Chondrocyte (in vitro differentiated cells): ENCODE data around the gene NUB1. TPM values are rescaled to one million over a fixed set of nuclear protein-coding genes. Genes with fewer than 3 reads are reported as not detected.

Experiments used
- DNase-seq: peaks from one replicate; pipeline ENCODE4 v3.0.0; 2021; ENCODE audit warnings: mixed read lengths, low spot score
- H3K27ac Mint-ChIP-seq: one replicate; pipeline ENCODE4 v1.8.0; 2021; ENCODE audit warnings: mild to moderate bottlenecking, moderate library complexity, mixed read lengths; ENCODE audit not compliant: unreplicated experiment
- H3K27me3 Mint-ChIP-seq: 2 replicates; pipeline ENCODE4 v1.8.0; 2021; ENCODE audit warnings: low read depth, mixed read lengths
- H3K36me3 Mint-ChIP-seq: 2 replicates; pipeline ENCODE4 v1.8.0; 2021; ENCODE audit warnings: low read depth, mixed read lengths
- H3K4me1 Mint-ChIP-seq: 2 replicates; pipeline ENCODE4 v1.8.0; 2021; ENCODE audit warnings: low read depth, mild to moderate bottlenecking, mixed read lengths
- H3K4me3 Mint-ChIP-seq: one replicate; pipeline ENCODE4 v1.8.0; 2021; ENCODE audit warnings: mild to moderate bottlenecking, moderate library complexity, mixed read lengths; ENCODE audit not compliant: unreplicated experiment
- H3K9me3 Mint-ChIP-seq: 2 replicates; pipeline ENCODE4 v1.8.0; 2021; ENCODE audit warnings: low read depth, mixed read lengths
- CTCF ChIP-seq: fragments of 200-600 bp; sonication (generic); IDR thresholded peaks from 2 replicates; pipeline ENCODE4 v1.5.0; 2021; ENCODE audit warnings: antibody characterized with exemption, mild to moderate bottlenecking, moderate library complexity
- total RNA-seq: library from RNA; stranded (reverse); gene quantifications from 3 replicates; pipeline ENCODE4 v1.2.1, GENCODE V29; 2021

The NUB1 gene
- total RNA-seq, 1 donor from 2014 or later = 50.3 TPM

GRCh38 chr7:151310578-151310977 is 31.0 kb upstream of the NUB1 start:
- Mint-ChIP-seq H3K27ac (no peak overlapping the region), H3K9me3 (peaks cover 2% of the 10 kb centered on the region), H3K27me3 (peaks cover 3% of the 10 kb centered on the region), H3K4me3 (no peak overlapping the region), H3K36me3 (no peaks in the 10 kb centered on the region), H3K4me1 (peaks cover 6% of the 10 kb centered on the region)
- DNase-seq = no peak
- TF ChIP-seq CTCF = peak; percentile 77

GRCh38 chr7:151311294-151311864 is 30.2 kb upstream of the NUB1 start:
- Mint-ChIP-seq H3K36me3 (no peaks in the 10 kb centered on the region), H3K27ac (no peak overlapping the region), H3K4me1 (peaks cover 6% of the 10 kb centered on the region), H3K9me3 (peaks cover 2% of the 10 kb centered on the region), H3K27me3 (peaks cover 3% of the 10 kb centered on the region), H3K4me3 (no peak overlapping the region)
- no peak for DNase-seq
- peak; percentile 40 for TF ChIP-seq CTCF

- H3K27ac Mint-ChIP-seq = no peak overlapping the region
- peaks cover 6% of the 10 kb centered on the region for H3K4me1 Mint-ChIP-seq
- H3K9me3 Mint-ChIP-seq = peaks cover 2% of the 10 kb centered on the region
- peaks cover 7% of the 10 kb centered on the region for H3K27me3 Mint-ChIP-seq
- no peak for TF ChIP-seq CTCF
- no peak overlapping the region for H3K4me3 Mint-ChIP-seq
- DNase-seq = no peak
- no peaks in the 10 kb centered on the region for H3K36me3 Mint-ChIP-seq
Measured at GRCh38 chr7:151312356-151312755, 29.3 kb upstream of the NUB1 start.

GRCh38 chr7:151312831-151313809 is 28.5 kb upstream of the NUB1 start:
- Mint-ChIP-seq H3K27ac (no peak overlapping the region), H3K4me1 (peaks cover 6% of the 10 kb centered on the region), H3K9me3 (peaks cover 2% of the 10 kb centered on the region), H3K27me3 (peaks cover 8% of the 10 kb centered on the region), H3K36me3 (no peaks in the 10 kb centered on the region), H3K4me3 (no peak overlapping the region)
- TF ChIP-seq CTCF = no peak
- no peak for DNase-seq

- DNase-seq = no peak
- Mint-ChIP-seq H3K36me3 (peaks cover 4% of the 10 kb centered on the region), H3K4me3 (no peak overlapping the region), H3K9me3 (peaks cover 7% of the 10 kb centered on the region), H3K4me1 (peaks cover 6% of the 10 kb centered on the region), H3K27ac (no peak overlapping the region), H3K27me3 (peaks cover 8% of the 10 kb centered on the region)
- TF ChIP-seq CTCF = no peak
Measured at GRCh38 chr7:151313857-151314256, 27.8 kb upstream of the NUB1 start.
